MCF 10A (cell line): Measurements from ENCODE around the gene FAM210B. TPM values are rescaled to one million over a fixed set of nuclear protein-coding genes. Genes with fewer than 3 reads are reported as not detected.

Source experiments
- BruUV-seq: library from RNA; stranded (reverse); fragments of 400-500 nt; replicated peaks from 2 replicates; lab custom pipeline; 2021; lab: Mats Ljungman, UMichigan
- CTCF ChIA-PET: fragments of 300-600 bp; sonication (Branson Sonifier 250); formaldehyde crosslinking; extraction: SDS; loops from one replicate; lab custom pipeline; 2021; ENCODE audit warnings: antibody characterized with exemption, inconsistent platforms; lab: Yijun Ruan, JAX
- POLR2A ChIA-PET: fragments of 300-600, 350-650 bp; sonication (Branson Sonifier 250); formaldehyde crosslinking; extraction: SDS; loops from one replicate; lab custom pipeline; 2020; ENCODE audit warnings: antibody characterized with exemption, inconsistent platforms; lab: Yijun Ruan, JAX
- DNase-seq: peaks from one replicate; pipeline ENCODE4 v3.0.0-alpha.2; 2018; ENCODE audit not compliant: unreplicated experiment
- H3K27ac Mint-ChIP-seq: one replicate; pipeline ENCODE4 v1.8.0; 2022; ENCODE audit warnings: mild to moderate bottlenecking, low read depth, mixed read lengths; ENCODE audit not compliant: unreplicated experiment
- H3K27me3 Mint-ChIP-seq: one replicate; pipeline ENCODE4 v1.8.0; 2022; ENCODE audit warnings: mixed read lengths; ENCODE audit not compliant: insufficient read depth, unreplicated experiment
- H3K36me3 Mint-ChIP-seq: one replicate; pipeline ENCODE4 v1.8.0; 2022; ENCODE audit warnings: mild to moderate bottlenecking, moderate library complexity, mixed read lengths; ENCODE audit not compliant: insufficient read depth, unreplicated experiment
- H3K4me1 Mint-ChIP-seq: one replicate; pipeline ENCODE4 v1.8.0; 2022; ENCODE audit warnings: mixed read lengths; ENCODE audit not compliant: insufficient read depth, unreplicated experiment
- H3K4me3 Mint-ChIP-seq: one replicate; pipeline ENCODE4 v1.8.0; 2022; ENCODE audit warnings: mild to moderate bottlenecking, moderate library complexity, mixed read lengths; ENCODE audit not compliant: unreplicated experiment
- H3K9me3 Mint-ChIP-seq: one replicate; pipeline ENCODE4 v1.8.0; 2022; ENCODE audit warnings: mixed read lengths; ENCODE audit not compliant: unreplicated experiment
- CTCF ChIP-seq: fragments of 200-600 bp; IDR thresholded peaks from one replicate; pipeline ENCODE4 v1.8.0; 2022; ENCODE audit warnings: antibody characterized with exemption, mild to moderate bottlenecking; ENCODE audit not compliant: unreplicated experiment
- intact Hi-C: fragments of 100-400 bp; cut with micrococcal nuclease; formaldehyde crosslinking; loops from 2 replicates; pipeline ENCODE4 v1.14.1; 2022
- total RNA-seq: library from RNA; stranded (reverse); gene quantifications from 2 replicates; pipeline ENCODE4 v1.2.3, GENCODE V29; 2022

FAM210B gene
- total RNA-seq, 1 experiment from 2014 or later = 38.2 TPM

DNA sequence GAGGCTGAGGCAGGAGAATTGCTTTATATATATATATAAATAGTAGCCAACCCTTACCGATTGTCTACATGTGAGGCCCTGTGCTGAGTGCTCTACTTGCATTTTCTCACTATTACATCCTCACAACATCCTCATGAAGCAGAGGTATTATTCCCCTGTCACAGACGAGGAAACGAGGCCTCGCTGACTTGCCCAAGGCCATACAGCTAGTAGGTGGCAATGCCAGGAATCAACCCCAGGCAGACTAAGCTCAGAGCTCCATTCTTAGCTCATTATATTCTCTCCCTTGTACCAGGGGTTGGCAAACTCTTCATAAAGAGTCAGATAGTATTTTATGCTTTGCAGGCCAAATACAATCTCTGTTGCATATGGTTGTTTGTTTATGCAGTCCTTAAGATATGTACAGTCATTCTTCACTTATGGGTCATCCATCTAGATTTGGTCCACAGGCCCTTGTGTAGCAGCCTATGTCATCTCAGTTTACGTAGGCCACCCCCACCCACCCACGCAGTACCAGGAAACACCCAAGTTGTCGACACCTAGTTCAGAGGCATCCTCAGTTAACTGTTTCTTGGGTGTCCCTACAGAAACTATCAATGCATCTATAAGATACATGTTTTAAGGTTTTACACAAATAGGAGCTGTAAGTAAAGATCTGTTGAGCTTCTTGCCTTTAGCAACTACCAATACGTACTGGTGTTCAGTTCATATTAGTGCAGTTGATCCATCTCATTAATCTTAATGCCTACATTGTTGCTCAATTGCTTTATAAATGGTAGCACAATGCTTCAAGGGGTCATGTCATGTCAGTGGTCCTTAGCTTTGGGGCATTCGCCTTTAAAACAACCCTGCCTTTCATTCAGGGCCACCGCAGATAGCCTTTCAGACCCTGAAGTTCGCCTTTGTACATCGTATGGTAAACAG lies 56.3 kb downstream of the FAM210B start:
- intact Hi-C loops = no loop called here
- Mint-ChIP-seq H3K36me3 (peaks cover 38% of the 10 kb centered on the region), H3K27ac (no peak overlapping the region), H3K4me3 (no peak overlapping the region), H3K9me3 (no peaks in the 10 kb centered on the region), H3K27me3 (no peaks in the 10 kb centered on the region), H3K4me1 (no peaks in the 10 kb centered on the region)
- CTCF ChIA-PET = interaction anchor here (1.0 to 3.5 kb wide), 4 partner anchors 9 to 167 kb away, joined by 3 to 14 read pairs (median 8); partner anchors contain the start of gene MC3R
- POLR2A ChIA-PET = interaction anchor here (0.6 to 1.4 kb wide), 4 partner anchors 9 to 740 kb away, joined by 3 to 6 read pairs (median 4); partner anchors contain the start of genes AURKA, CSTF1 and RTF2
- DNase-seq = no peak
- no TSS peak for BruUV-seq
- TF ChIP-seq CTCF = no peak

GRCh38 chr20:56417402-56417801 lies 58.6 kb downstream of the FAM210B start:
- Mint-ChIP-seq H3K4me1 (no peaks in the 10 kb centered on the region), H3K9me3 (no peaks in the 10 kb centered on the region), H3K4me3 (no peak overlapping the region), H3K27me3 (no peaks in the 10 kb centered on the region), H3K27ac (no peak overlapping the region), H3K36me3 (peaks cover 20% of the 10 kb centered on the region)
- ChIA-PET POLR2A (no interaction called here), CTCF (interaction anchor here (0.5 to 1.0 kb wide), 3 partner anchors 9 to 167 kb away, joined by 3 to 5 read pairs (median 3); no protein-coding TSS in a partner anchor)
- intact Hi-C loops = no loop called here
- no peak for TF ChIP-seq CTCF
- no peak for DNase-seq
- BruUV-seq = no TSS peak

DNA sequence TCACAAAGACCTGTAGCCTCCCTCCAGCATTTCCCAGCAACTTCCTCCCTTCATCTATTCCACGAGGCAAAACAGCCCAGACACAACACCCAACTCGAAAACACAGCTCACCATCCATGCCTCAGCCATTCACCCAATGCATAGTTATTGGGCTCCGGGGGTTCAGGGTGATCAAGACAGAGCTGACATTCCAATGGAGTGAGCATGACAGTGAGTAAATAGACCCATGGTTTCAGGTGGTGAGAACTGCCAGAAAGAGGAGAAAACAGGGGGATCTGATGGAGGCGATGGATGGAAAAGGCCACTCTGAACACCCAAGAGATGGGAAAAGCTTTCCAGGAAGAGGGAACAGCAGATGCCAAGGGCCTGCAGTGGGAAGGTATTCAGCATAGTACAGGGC lies 59.1 kb downstream of the FAM210B start:
- Mint-ChIP-seq H3K4me3 (no peak overlapping the region), H3K27me3 (no peaks in the 10 kb centered on the region), H3K9me3 (no peaks in the 10 kb centered on the region), H3K4me1 (no peaks in the 10 kb centered on the region), H3K27ac (no peak overlapping the region), H3K36me3 (peaks cover 15% of the 10 kb centered on the region)
- no peak for TF ChIP-seq CTCF
- POLR2A ChIA-PET = interaction anchor here (0.6 kb wide), 1 partner anchor 62 kb away, joined by 4 read pairs; no protein-coding TSS in a partner anchor
- intact Hi-C loops = no loop called here
- no TSS peak for BruUV-seq
- CTCF ChIA-PET = interaction anchor here (0.5 to 1.0 kb wide), 4 partner anchors 9 to 167 kb away, joined by 3 to 5 read pairs (median 4); no protein-coding TSS in a partner anchor
- no peak for DNase-seq

Other genes with a start within 250 kb of the FAM210B start
- gene MC3R, start 110.2 kb upstream of the FAM210B start, total RNA-seq = not detected in 2 replicates
- 65.8 and 75.3 TPM in 2 replicates for gene AURKA, start 33.2 kb downstream of the FAM210B start, total RNA-seq
- 30.1 and 35.1 TPM in 2 replicates for gene CSTF1, start 33.7 kb downstream of the FAM210B start, total RNA-seq
- gene CASS4, start 53.3 kb downstream of the FAM210B start, total RNA-seq = not detected in 2 replicates
- 66.4 and 72.8 TPM in 2 replicates for gene RTF2, start 109.7 kb downstream of the FAM210B start, total RNA-seq
- gene FAM209A, start 165.8 kb downstream of the FAM210B start, total RNA-seq = 0.42 TPM in 1 of 2 replicates, not detected in the other
- not detected in 2 replicates for gene FAM209B, start 174.3 kb downstream of the FAM210B start, total RNA-seq